ENCODE data around the gene FGD2. TPM values are rescaled to one million over a fixed set of nuclear protein-coding genes. Genes with fewer than 3 reads are reported as not detected.

Gene FGD2
- total and polyA plus RNA-seq, 2 donors (not counting 1 experiment from before 2014, with no cell fraction given), result 352 to 682 TPM

Other genes starting within 250 kb of the FGD2 start
- gene CPNE5, start 166.2 kb upstream of the FGD2 start, total RNA-seq, result 49.8 and 51.4 TPM in 2 replicates
- gene CPNE5, start 166.2 kb upstream of the FGD2 start, polyA plus RNA-seq, result 125 and 357 TPM in 2 replicates
- gene PPIL1, start 130.9 kb upstream of the FGD2 start, total RNA-seq, result 7.0 and 10.5 TPM in 2 replicates
- 1.7 and 2.9 TPM in 2 replicates for gene PPIL1, start 130.9 kb upstream of the FGD2 start, polyA plus RNA-seq
- gene C6orf89, start 119.7 kb upstream of the FGD2 start, total RNA-seq, result 34.2 and 35.3 TPM in 2 replicates
- 11.3 and 13.0 TPM in 2 replicates for gene C6orf89, start 119.7 kb upstream of the FGD2 start, polyA plus RNA-seq
- 1.1 and 1.4 TPM in 2 replicates for gene PI16, start 50.9 kb upstream of the FGD2 start, total RNA-seq
- 1.4 and 7.4 TPM in 2 replicates for gene PI16, start 50.9 kb upstream of the FGD2 start, polyA plus RNA-seq
- 150 and 160 TPM in 2 replicates for gene MTCH1, start 19.5 kb upstream of the FGD2 start, total RNA-seq
- gene MTCH1, start 19.5 kb upstream of the FGD2 start, polyA plus RNA-seq, result 91.7 and 145 TPM in 2 replicates
- 99.7 and 102 TPM in 2 replicates for gene PIM1, start 164.5 kb downstream of the FGD2 start, total RNA-seq
- gene PIM1, start 164.5 kb downstream of the FGD2 start, polyA plus RNA-seq, result 13.6 and 36.0 TPM in 2 replicates